Peyer's patch (tissue), 4 donors: ENCODE results near the gene CNNM2.
"Not testable (repeated sequence)": the region's sequence is repeated elsewhere in the genome, so short reads cannot be mapped to it uniquely, and the experiment has no call there.

Experiments
- CTCF ChIP-seq, 6 experiments: fragments of 450-650 bp in 4 of 6; fragments of 200-600 bp in 2 of 6; sonication (generic) in 1 of 6; IDR thresholded peaks; one replicate each; pipeline ENCODE4 v1.5.1; 2017 to 2019; ENCODE audit warnings: antibody characterized with exemption in 6 of 6, mild to moderate bottlenecking in 3 of 6, moderate library complexity in 1 of 6
- POLR2A ChIP-seq, 2 donors: fragments of 450-650 bp; IDR thresholded peaks; one replicate each; pipeline ENCODE4 v1.5.1; 2017; ENCODE audit warnings: antibody characterized with exemption in 2 of 2, mild to moderate bottlenecking in 2 of 2, moderate library complexity in 2 of 2

DNA sequence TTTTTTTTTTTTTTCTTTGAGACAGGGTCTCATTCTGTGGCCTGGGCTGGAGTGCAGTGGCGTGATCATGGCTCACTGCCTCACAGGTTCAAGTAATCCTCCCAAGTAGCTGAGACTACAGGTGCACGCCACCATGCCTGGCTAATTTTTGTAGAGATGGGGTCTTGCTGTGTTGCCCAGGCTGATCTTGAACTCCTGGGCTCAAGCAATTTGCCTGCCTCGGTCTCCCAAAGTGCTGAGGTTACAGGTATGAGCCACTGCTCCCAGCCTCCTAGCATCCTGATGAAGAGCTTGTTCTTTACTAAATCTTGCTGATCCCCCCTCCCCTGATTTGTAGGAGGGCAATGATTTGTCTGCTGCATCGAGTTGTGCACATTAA lies 149.0 kb downstream of the CNNM2 start:
- not testable (repeated sequence) for TF ChIP-seq CTCF, POLR2A (IDR thresholded peaks at IDR 0.05)
